Fibroblast of upper back skin (primary cell): ENCODE data around the gene CDC42SE2.

Experiments used
- DNase-seq: peaks from one replicate; pipeline ENCODE4 v3.0.0-alpha.2; 2013

The CDC42SE2 gene, protein sequence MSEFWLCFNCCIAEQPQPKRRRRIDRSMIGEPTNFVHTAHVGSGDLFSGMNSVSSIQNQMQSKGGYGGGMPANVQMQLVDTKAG

DNA sequence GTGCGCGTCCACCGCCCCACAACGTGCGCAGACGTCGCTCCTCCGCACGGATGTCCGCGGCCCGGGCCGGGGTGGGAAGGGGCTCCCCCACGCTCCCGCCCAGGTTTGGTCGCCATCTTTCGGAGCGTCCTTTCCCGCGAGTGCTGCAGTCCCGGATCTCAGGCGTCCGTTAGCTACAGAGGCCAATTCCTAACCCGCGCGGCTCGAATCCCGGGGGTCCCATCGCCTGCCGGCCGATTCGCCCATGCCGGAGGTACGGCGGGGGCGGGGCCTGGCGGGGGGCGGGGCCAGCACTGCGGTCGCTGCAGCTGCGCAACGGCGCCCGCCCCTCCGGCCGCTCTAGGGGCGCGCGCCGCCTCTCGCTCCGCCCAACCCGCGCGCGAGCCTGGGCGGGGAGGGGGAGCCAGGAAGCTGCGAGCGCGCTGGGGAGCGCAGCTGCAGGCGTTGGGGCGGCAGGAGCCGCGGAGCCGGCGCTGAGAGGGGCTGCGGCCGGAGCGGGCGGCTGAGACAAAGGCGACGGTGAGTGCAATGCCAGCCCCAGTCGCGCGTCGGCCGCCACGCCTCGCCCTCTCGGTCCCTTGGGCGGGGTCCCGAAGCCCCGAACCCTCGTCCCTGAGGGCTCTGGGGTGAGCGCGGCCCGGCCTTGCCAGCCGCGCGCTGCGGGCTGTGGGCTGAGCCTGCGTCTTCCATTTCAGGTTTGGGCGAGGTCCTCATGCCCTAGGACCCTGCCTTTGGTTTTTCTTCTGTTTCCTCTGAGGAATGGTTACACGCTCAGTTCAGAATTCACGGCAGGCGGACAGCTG lies at the start of gene CDC42SE2:
Gene CDC42SE2, plus strand, starts transcription at position 406 of the 803 bp plus-strand sequence. CDS start 95,441 bp downstream, outside the sequence.
- DNase-seq: peak; percentile 84

DNA sequence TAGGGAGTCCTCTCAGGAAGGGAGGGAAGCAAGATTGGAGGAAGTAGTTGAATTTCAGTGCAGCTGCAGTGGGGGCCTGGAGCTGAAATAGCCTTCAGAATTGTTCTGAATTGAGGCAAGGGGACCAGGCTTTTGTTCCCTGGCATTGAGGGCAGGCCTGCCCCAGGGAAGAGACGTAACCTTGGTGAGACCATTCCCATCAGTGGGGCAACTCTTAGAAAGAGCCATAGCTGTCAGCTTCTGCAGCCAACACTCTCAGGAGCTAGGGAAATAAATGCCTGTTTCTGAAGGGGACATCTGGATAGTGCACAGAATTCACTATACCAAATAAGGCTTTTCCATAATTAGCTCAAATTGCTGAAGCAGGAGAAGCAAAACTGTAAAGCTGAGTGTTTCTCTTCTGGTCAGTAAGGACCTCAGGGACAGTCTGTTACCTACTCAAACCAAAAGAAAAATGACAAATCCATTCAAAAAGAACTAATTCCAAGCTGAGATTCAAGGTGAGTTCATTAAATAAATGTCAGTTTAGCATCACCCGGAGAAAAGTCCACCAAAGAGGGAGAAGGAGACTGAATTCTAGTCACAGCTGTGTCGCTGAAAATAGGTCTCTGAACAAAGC lies 49.1 kb upstream of the CDC42SE2 start:
- DNase-seq: no peak

DNA sequence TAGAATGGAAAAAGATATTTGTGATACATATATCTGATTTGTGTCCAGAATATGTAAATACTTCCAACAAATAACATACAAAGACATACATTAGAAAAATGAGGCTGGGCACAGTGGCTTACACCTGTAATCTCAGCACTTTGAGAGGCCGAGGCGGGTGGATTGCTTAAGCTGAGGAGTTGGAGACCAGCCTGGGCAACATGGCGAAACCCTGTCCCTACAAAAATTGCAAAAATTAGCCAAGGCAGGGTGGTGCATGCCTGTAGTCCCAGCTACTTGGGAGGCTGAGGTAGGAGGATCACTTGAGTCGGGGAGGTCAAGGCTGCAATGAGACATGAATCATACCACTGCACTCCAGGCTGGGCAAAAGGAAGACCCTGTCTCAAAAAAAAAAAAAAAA lies 46.1 kb upstream of the CDC42SE2 start:
- DNase-seq: no peak

DNA sequence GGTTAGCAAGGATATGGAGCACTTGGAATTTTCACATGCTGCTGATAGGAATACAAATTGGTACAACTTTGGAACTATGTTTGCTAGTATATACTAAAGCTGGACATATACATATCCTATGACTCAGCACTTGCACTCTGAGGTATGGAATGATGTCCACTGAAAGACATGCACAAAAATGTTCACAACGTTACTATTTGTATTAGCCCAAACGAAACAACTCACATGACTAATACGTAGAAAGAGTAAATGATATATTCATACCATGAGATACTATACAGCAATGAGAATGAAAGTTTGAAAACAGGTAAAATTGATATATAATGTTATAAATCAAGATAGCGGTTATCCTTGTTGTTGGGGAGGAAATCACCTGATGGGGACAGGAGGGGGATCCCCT lies 45.5 kb upstream of the CDC42SE2 start:
- peak; percentile 67 for DNase-seq

DNA sequence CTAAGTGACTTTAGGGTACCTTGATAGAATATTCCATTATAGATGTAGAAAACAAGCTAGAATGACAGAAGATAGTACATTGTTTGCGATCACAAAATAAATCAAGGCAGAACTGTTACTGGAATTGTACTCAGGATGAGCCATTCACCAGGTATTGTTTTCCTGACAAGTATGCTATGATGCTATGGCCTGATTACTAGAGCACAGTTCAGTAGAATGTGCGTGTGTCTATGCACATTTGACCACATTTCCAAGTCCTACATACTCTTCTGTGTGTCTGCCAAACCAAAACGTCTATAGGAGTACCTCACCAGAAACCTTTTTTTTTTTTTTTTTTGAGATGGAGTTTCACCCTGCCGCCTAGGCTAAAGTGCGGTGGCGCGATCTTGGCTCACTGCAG lies 43.3 kb upstream of the CDC42SE2 start:
- peak; percentile 9 for DNase-seq

DNA sequence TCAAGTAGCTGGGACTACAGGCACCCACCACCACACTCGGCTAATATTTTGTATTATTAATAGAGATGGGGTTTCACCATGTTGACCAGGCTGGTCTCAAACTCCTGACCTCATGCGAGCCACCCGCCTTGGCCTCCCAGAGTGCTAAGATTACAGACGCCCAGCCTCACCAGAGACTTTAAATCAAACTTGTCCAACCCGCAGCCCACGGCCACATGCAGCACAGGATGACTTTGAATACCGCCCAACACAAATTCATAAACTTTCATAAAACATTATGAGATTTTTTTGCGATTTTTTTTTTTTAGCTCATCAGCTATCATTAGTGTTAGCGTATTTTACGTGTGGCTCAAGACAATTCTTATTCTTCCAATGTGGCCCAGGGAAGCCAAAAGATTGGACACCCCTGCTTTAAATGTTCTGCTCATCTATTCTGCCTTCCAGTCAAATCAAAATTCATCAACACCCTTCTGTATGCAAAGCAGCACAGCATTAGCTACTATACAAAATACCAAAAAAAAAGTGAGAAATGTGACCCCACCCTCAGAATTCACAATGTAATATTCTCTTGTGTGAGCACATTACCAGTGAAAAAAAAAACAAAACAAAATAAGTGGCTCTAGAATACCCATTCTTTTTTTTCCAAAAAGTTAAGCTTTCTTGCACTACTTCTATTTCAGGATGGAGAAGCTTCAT lies 42.7 kb upstream of the CDC42SE2 start:
- DNase-seq: no peak

DNA sequence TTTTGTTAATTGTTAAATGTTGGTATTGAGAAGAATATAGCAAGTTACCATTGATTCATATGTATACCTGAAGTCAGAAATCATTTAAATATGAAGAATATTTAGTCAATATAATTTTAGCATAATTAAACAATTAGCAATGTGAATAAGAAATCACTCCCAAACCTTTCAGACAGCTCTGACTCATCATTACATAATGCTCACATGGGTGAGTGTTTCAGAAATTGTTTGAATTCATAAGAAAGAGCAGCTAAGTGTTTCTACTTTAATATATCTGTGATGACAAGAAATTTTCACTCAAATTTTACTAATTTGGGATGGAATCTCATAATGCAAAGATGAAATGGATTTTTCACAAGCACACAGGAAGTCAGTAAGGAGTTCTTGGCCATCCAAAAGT lies 42.0 kb upstream of the CDC42SE2 start:
- peak; percentile 23 for DNase-seq

DNA sequence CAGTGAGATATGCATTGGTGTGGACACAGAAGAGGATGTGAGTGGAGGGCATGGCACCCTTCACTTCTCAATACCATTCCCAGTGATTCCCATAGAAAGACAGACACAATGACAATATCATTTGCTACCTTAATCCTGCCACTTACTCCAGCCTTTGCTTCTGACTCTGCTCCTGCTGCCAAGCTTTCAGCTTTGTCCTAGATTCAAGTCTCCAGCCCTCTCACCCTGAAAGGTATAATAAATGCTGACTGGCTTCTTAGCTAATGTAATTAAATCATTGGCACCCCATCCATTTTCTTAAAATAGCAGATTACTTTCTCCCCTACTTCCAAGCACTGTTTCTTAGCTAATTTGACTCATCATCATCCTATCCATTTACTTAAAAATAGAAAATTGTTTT lies 41.1 kb upstream of the CDC42SE2 start:
- no peak for DNase-seq

DNA sequence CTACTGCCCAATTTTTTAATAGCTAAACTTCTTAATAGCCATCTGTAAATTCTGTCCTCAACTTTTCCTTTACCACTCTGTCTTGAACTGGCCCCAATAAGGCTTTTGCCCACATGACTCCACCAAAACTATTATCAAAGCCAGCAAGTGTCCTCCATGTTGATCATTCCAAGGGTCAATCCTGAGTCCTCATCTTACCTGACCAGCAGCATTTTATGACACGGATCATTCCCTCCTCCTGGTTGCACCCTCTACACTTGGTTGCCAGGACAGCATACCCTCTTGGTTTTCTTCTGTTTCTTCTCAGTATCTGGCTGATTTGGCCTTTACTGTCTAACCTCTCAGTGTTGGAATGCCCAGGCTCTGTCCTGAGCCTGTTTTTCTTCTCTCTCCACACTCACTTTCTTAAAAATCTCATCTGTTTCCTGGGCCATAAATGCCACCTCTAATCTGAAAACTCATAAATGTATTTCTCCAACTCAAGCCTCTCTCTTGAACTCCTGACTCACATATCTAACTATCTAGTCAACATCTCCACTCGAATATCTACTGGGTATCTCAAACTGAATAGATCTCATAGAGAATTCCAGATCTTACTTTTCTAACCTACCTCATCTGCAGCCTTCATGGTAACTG lies 40.0 kb upstream of the CDC42SE2 start:
- no peak for DNase-seq

DNA sequence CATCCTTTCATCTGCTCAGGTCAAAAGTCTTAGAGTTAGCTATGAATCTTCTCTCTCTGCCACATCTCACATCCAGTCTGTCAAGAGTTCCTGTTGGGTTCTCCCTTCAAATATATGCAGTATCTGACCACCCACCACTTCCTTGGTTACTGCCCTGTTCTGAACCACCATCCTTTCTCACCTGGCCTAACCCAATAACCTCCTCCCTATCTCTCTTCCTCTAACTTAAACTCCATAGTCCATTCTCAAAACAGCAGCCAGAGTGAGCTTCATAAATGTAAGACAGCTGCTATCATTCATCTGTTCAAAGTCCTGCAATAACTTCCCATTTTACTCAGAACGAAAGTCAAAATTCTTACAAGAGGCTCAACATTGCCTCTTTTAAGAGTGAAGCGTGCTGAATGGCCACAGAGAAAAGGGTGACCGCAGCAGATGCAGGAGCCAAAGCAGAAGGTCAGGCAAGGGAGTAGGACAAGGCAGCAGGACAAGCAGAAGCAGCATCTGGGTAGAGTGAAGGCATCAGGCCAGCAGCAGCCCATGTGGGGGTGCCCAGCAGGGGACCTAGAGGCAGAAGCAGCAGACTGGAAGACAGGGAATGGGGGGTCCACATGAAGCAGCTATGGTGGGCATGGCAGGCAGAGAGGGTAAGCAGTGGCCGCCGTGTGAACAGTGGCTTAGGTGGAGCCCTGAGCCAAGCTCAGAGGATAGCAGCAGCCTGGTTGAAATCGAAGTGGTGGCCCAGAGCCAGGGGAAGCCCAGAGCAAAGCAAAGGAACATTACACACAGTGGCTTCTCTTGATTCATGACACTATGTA lies 39.3 kb upstream of the CDC42SE2 start:
- no peak for DNase-seq

DNA sequence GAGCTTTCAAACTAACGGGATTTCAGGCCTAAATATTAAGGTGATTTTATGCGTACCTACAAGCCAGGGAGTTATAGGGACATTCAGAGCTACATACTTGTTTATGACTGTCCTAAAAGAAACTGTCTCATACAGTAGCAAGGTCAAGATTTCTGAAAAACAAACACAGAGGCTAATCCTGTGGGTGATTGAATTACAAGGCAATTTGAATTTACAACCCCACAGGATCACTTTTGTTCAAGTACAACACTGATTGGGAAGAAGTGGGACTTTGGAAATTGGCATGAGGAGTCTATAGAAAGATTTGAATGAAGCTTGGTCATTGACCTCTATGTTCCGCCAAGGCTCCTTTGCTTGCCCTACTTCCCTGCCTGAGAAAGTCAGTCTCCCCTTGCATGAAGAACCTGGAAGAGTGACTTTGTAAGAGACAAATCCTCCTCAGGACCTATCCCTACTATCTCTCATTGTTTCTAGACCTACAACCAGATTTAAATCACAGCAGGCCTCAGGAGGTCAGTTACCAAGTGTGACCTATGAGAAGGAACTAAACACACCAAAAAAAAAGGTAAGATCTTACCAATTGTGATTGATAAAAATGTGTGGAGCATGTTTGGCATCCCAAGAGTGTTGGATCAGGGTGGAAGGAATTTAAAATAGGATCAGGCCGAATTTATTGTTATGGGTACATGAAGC lies 38.4 kb upstream of the CDC42SE2 start:
- DNase-seq: no peak

DNA sequence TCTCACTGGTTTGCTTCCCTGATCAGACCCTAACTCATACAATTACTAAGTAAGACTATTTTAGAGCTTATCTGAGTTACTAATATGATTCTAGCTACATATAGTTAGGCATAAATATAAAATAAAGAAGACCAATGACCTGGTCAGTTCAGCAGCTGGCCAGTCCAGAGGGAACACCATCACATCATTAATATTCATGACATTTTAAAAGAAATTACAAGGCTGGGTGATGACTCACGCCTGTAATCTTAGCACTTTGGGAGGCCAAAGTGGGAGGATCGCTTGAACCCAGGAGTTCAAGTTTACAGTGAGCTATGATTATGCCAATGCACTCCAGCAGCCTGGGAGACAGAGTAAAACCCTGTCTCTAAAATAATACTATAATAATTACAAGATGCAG lies 37.0 kb upstream of the CDC42SE2 start:
- no peak for DNase-seq

DNA sequence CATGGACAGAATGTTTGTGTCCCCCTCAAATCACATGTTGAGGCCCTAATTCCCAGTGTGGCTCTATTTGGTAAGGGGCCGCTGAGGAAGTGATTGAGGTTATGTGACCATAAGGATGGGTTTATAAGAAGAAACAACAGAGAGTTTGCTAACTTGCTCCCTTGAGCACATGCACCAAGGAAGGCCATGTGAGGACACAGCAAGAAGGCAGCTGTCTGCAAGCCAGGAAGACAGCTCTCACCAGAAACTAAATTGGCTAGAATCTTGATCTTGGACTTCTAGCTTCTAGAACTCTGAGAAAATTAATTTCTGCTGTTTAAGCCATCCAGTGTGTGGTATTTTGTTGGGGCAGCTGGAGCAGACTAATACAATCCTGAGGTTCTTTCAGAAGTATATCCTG lies 35.2 kb upstream of the CDC42SE2 start:
- DNase-seq: no peak

DNA sequence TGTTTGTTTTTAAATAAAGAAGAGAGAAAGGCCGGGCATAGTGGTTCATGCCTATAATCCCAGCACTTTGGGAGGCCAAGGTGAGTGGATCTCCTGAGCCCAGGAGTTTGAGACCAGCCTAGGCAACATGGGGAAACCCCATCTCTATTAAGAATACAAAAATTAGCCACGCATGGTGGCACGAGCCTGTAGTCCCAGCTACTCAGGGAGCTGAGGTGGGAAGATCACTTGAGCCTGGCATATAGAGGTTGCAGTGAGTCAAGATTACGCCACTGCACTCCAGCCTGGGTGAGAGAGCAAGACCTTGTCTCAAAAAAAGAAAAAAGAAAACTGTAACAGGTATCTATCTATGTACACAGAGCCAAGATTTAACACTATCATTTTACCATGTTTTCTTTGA lies 34.2 kb upstream of the CDC42SE2 start:
- DNase-seq: no peak

DNA sequence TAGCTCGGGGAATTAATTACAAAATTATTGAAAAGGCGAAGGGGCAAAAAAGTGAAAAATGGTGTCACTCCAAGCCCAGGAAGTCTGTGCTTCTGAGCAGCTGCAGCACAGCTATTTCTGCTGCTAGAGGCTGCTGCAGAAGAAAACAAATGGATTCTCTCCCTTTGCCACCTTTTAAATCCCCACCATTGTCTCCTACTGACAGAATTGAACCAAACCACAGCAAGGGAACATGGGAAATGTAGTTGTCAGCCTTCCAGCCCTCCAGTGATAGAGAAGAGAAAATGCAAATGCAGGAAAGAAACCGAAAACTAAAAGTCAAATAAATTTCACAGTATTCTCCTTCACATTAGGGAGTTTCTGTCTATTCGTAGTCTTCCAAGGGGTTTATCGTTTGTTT lies 33.4 kb upstream of the CDC42SE2 start:
- no peak for DNase-seq

DNA sequence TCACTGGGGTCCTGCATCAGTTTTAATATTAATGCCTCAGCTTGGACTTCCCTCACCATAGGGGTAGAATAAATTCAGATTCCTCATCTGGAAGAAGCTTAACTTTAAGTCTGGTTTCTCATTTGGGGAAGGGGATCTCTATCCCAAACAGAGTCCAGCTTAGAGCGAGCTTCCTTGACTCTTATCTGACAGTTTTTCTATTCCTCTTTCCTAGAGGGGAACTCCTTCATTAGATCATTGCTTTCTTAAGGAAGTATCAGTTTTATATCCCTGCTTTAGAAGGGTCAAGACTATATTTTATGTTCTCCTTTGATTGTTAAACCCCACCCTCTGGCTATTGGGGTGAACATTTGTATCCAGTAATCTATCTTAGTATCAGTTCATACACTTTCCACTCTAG lies 24.2 kb upstream of the CDC42SE2 start:
- no peak for DNase-seq

DNA sequence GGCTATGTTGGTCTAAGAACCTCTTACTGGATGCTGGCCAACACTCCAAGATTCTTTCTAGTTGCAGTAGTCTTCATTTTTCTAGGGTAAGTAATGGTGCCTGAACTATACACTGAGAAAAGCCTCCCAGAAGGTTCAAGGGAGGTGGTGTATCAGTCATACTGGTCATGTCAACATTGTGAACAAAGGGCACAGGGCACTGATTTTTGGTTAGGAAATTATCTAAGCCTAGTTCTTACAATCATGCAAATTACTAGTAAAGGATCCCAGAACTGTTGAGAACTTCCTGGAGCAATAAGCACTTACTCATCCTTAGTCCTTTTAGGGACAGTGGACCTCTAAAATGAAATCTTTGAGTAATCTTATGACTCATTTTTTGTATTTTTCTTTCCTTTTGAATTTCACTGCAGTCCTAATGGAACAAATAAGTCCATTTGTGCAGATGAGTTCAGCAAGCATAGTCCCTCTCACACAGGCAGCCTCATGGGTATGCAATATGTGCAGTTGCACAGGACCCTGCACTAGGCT lies 21.1 kb upstream of the CDC42SE2 start:
- DNase-seq: peak; percentile 82

DNA sequence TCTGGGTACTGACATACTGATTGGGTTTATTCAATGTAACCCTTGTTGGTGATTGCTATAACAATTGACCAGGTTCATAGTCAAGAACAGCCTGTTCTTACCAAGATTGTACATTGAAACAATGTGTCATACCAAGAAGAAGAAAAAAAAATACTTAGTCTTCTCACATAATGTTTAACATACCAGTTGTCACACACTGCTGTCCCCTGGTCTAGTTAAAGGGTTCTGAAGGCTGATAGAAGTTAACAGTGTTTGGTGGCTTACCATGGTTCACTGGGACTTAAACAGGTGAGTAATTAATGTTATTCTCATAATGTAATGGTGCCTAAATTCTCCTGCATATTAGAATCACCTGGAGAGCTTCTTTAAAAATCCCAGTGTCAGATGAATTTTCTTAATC lies 18.5 kb upstream of the CDC42SE2 start:
- no peak for DNase-seq

DNA sequence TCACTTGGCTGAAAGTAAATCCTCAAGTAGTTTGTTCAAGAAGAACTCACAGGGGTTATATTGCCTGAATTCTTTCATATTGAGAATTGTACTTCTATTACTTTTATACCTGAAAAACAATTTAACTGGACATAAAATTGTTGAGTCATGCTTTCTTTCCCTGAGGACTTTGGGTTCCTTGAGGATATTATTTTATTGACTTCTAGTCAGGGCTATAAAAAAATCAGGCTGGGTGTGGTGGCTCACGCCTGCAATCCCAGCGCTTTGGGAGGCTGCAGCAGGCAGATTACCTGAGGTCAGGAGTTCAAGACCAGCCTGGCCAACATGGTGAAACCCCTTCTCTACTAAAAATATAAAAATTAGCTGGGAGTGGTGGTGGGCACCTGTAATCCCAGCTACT lies 17.9 kb upstream of the CDC42SE2 start:
- no peak for DNase-seq

DNA sequence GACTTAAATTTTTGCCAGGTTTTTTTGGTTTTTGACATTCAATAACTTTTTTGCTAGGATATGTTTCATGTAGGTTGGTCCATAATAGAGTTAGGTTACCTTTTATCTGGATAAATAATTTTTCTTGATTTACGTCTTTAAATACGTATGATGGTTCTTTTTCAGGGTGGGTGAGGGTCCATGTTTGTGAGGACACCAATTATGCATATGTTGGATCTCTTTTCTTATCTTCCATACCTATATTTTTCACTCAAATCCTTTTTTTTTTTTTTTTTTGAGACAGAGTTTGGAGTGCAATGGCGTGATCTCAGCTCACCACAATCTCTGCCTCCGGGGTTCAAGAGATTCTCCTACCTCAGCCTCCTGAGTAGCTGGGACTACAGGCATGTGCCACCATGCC lies 17.3 kb upstream of the CDC42SE2 start:
- DNase-seq: no peak

DNA sequence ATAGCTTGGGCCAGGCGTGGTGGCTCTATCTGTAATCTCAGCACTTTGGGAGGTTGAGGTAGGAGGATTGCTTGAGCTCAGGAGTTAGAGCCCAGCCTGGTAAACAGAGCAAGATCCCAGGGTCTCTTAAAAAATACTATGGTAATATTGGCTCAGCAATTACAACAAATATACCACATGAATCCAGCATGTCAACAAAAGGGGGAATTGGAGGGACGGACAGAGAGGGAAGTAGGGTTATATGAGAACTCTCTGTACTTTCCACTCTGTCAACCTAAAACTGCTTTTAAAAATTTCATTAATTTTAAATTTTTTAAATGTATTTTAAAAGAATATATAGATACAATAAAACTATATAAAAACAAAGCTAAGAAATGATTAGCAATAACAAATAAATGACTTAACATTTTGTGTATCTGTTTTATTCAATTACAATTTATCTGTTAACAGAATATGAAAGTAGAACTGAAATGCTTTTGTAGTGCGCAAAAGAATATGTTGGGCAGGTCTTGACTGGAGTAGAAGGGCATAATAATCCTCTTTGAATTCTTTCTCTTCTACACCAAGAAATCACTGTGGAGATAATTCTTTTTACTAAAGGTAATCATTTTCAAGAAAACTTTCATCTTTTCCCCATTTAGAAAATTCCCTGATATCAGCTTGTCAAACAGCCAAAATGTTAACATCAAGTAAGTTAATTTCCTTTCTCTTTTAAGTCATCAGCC lies 12.9 kb upstream of the CDC42SE2 start:
- no peak for DNase-seq
